ENCODE data around the gene MATN1.

MATN1 gene

GRCh38 chr1:30757352-30758120, 34.2 kb upstream of the MATN1 start, which contains the start of gene LAPTM5:
TSS of gene LAPTM5 (minus strand) at chr1:30757774. CDS start at chr1:30757745, 29 bp downstream.
- peak; percentile 61 for DNase-seq

GRCh38 chr1:30756545-30757351, 33.4 kb upstream of the MATN1 start:
- DNase-seq = peak; percentile 75

GRCh38 chr1:30756206-30756544, 32.8 kb upstream of the MATN1 start:
- DNase-seq = no peak

- DNase-seq = no peak
These were observed 32.4 kb upstream of the MATN1 start for GRCh38 chr1:30755746-30756145.

- no peak for DNase-seq
These were observed 31.9 kb upstream of the MATN1 start for GRCh38 chr1:30755334-30755733.

- DNase-seq = no peak
These were observed 31.3 kb upstream of the MATN1 start for GRCh38 chr1:30754684-30755171.

- DNase-seq = no peak
These were observed 30.3 kb upstream of the MATN1 start for GRCh38 chr1:30753660-30754123.

- no peak for DNase-seq
These were observed 29.7 kb upstream of the MATN1 start for GRCh38 chr1:30753118-30753517.

- no peak for DNase-seq
These were observed 29.2 kb upstream of the MATN1 start for GRCh38 chr1:30752651-30752908.

- no peak for DNase-seq
These were observed 28.7 kb upstream of the MATN1 start for GRCh38 chr1:30751830-30752650.

GRCh38 chr1:30750731-30751291, 27.4 kb upstream of the MATN1 start:
- no peak for DNase-seq

GRCh38 chr1:30749691-30750583, 26.6 kb upstream of the MATN1 start:
- peak; percentile 73 for DNase-seq

GRCh38 chr1:30748699-30749401, 25.5 kb upstream of the MATN1 start:
- DNase-seq = no peak

- no peak for DNase-seq
These were observed 24.8 kb upstream of the MATN1 start for GRCh38 chr1:30748098-30748698.

GRCh38 chr1:30747033-30748008, 23.9 kb upstream of the MATN1 start:
- no peak for DNase-seq

GRCh38 chr1:30746212-30747032, 23.0 kb upstream of the MATN1 start:
- no peak for DNase-seq

GRCh38 chr1:30745834-30746208, 22.4 kb upstream of the MATN1 start:
- DNase-seq = no peak

- no peak for DNase-seq
These were observed 21.9 kb upstream of the MATN1 start for GRCh38 chr1:30745156-30745833.

All from activated gamma-delta T cell treated with Interleukin-2 at 50 U/mL for 16 hours (primary cell).